ENCODE results near the gene CHRNA1.

The CHRNA1 gene

DNA sequence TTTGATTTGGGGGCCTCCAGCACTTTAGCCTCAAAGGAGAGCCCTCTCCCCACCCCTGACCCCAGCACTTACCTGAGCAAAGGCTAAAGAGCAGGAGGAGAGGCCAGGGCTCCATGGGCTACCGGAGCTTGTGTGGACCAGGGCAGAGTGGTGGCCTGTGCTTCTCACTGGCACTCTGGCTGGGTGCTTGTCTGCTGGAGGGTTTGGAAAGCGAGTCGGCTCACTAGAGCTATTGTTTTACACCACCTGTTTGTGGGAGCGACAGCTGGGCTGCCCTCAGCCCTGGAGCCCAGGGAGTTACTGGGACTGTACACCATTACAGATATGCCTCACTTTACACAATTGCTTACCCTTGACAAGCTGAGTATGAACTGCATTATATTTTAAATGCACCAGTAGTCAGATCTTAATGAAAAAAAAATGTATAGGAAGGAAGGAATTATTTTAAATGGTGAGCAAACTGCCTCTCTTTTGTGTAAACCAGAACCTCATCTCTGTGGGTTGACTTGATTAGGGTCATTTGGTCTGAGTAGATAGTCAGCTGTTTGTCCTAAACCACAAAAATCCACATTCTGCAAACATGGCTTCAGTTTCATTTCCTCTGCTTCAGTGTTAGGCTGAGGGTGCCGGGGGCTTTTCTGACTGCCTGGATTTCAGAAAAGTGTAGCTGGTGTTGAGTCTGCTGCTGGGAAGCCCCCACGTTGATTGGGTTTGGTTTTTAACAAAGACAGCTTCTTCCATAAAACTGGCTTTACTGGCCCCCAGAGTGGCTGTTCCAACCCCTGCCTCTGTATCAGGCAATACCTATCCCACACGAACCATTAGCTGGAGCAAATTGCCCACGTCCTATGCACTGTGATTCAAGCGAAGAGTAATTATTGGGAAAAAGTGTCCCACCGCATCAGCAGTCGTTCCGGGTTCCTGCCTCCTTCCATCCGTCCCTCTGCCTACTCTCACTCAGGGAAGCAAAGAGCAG lies at the start of gene CHRNA1:
CHRNA1 (minus strand) TSS at position 193 of the 976 bp plus-strand sequence; CDS start at position 115, 78 bp downstream.
- DNase-seq (ENCODE audit: low read depth in 2 of 2): no peak

DNA sequence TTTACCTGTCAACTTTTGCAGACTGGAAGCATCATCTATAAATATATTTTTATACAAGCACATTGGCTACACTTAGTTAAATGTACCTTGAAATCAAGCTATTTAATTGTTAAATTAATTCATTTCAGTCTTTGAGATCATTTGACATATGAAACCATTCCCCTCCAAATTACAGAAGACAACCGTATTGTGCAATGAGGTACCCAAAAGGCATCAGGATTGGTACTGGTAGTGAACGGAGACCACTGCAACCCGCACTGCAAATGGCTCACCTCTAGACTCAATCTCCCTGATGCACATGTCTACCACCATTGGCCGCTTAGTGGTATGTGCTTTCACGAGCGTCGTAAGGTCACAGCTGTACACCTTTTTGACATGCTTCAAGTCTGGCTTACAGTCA lies 47.8 kb upstream of the CHRNA1 start:
- no peak for DNase-seq (ENCODE audit: low read depth in 2 of 2)

DNA sequence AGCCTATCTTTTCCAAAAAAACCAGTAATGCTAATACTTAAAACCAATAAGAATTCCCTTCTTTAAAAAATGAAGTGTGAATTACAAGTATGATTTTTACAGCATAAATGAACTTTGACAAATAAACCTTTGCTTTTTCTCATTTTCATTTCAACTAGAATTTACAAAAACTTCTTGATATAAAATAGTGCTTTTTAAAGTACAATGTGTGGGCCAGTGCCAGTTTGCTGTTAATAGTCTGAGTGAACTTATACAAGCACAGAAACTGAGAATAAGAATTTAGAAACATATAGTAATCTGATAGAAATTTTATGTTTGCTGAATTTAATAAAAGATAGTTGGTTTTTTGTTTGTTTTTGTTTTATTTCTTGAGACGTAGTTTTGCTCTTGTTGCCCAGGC lies 43.7 kb upstream of the CHRNA1 start:
- no peak for DNase-seq (ENCODE audit: low read depth in 2 of 2)

DNA sequence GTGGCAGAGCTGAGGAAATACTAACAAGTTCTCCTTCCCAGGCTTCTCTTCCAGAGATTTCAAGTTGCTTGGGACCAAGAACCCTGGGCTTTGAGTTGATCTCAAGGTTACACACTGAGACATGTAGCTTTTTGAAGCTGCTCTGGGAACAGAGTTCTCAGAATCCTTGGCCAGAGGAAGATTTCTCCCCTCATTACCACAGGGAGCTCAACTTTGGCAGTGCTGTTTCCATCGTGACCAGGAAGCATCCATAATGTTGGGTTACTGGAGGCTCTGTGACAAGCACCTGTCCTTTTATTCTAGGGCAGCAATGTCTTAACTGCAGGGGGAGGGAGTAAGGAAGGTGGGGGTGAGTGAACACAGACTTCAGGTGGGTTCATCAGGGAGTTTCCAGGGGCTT lies 41.5 kb upstream of the CHRNA1 start:
- no peak for DNase-seq (ENCODE audit: low read depth in 2 of 2)

DNA sequence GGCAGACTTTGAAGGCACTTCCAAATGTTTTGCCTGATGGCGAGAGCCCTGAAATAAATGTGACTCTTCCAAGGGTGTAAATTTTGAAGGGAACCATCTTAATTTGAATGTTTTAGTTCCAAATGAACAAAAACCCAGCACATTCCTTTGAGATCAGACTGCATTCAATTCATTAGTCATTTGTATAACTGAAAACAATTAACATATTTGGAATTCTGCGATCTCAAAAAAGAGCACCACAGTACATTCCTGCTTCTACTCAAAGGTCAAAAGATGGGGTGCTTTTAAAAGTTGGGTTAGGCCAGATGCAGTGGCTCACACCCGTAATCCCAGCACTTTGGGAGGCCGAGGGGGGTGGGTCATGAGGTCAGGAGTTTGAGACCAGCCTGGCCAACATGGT lies 38.2 kb upstream of the CHRNA1 start:
- no peak for DNase-seq (ENCODE audit: low read depth in 2 of 2)

DNA sequence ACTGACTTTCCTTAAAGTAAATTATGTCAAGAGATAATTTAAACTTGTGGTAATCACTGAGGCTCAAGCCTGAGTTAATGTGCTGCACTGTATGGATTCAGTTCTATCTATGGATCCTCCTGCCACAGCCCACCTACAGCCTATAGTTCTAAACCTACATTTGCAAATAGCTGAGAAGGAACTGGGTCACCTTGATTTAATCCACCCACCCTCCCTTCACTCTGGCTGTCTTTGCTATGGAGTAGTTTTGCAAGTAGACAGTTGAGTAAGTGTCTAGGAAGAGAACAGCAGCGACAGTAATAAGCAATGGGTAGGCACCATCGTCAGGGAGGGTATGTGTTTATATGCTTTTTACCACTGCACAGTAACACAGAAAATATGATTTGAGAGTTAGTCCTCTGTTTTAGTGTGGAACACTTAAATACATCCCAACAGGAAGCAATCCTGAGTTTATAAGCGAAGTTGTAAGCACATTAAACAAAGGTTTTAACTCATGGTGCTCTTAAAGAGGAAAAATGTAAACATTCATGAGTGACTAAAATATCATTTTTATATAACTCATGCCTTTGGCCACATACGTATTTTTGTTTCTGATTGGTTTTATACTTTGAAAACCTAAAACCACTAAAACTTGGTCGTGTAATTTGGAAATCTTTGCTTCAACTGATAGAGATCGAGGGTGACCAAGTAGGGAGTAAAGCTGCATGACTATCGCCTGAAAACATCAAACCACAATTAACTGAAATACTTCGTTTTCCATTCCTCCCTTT lies 36.3 kb upstream of the CHRNA1 start:
- DNase-seq (ENCODE audit: low read depth in 2 of 2): no peak

DNA sequence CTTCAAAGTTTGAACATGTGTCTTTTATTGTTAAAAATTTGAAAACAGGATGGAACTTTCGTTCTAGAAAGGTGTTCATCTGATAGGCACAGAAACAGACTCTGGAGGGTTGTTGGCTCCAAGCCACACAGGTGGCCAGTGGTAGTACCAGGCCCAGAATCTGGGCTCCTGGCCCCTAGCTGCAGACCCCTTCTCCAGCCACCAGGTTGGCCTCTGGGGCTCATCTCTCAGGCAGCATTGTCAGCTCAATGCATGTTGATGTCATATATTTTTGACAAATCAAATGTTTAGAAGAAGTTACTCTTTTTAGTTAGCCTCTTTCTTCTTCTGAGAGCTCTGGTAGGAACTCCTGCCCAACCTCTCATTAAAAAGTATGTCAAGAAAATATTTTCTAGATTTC lies 34.5 kb upstream of the CHRNA1 start:
- no peak for DNase-seq (ENCODE audit: low read depth in 2 of 2)

DNA sequence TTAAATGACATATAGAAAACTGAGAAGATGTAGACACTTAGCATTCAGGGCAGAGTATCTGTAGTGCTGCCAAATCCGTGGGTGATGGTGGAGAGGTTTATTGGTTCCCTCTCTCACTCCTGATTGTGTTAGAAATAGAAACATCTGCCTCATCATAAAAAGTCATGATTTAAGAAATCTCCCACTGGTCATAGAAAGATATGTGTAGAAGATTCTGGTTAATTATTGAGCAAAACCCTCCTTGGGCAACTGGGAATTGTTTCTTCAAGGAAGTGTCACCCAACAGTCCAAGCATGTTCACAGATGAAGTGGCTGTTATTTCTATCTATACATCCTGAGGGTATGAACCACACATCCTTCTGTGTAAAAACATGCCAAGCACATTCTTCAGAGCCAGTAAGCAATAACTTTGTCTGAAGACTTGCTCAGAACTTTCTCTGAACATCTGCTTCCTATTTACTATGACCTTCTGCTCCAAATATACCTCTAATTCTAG lies 33.6 kb upstream of the CHRNA1 start:
- DNase-seq (ENCODE audit: low read depth in 2 of 2): no peak

DNA sequence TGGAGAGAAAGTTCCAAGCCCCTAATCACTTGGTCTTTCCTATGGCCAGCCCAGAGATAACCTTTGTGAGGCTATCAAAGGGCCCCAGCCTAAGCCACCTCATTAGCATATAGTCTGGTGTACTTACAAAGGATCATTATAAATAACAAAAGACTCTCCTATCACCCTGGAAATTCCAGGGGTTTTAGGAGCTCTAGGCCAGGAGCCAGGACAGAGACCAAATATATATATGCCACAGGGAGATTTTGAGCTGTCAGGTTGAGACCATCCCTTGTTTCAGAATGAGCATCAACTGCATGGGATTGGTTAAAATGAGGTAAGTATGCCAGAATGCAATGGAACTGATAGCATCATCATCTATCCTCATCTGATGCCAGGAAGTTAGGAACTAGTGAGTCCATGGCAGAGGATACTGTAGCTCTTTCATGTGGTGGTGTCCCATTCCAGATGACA lies 32.1 kb upstream of the CHRNA1 start:
- DNase-seq (ENCODE audit: low read depth in 2 of 2): no peak

DNA sequence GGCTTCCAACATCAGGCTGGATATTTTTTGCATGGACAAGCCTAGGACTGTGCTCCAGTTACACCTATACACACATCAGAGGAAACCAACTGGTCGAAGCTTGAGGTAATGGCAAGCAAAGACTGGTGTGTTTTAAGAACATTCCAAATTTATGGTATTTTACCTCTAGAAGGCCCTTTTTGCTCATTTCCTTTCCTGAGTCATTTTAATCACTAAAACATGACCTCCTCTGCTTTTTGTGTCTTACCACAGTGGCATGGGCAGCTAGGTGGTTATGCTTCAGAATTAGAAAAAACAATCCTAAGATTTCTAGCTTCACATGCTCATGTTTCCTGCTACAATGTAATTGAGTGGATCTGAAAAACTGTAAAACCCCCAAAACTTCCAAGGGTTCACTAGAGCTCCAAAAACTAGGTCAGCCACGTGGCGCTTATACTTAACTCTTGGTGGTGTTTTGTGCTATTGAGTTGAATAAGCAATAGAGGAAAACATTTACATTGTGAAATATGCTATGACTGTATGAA lies 30.6 kb upstream of the CHRNA1 start:
- DNase-seq (ENCODE audit: low read depth in 2 of 2): no peak

DNA sequence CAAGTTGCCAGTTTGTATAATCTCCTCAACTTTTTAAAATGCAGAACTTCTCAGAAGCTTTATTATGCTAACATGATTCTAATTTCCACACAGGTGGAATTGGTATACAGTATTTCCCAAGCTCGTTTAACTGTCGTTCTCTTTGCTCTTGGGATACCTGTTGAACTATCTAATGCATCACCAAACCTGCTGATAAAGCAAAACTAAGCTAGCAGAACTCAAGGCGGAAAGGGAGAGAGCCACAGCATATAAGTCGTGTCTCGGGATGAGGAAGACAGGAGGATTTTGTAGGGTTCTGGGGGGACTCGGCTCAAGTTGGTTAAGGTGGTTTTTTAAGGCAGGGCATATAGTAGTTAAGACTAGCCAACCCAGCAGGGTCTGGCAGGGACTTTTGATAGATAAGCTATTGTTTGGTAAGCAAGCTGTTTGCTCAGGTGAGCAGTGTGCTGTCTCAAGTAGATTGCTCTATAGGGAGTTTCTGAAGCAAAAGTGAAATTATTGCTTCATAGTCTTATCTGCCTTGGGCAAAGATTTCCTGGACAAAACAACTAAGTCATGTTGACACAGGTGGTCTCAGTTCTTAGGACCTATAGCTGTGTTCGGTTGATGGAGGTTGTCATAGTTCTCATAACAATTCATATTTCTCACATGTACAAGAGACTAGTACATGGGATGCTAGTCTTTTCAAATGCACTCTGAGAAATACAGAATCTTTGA lies 28.2 kb upstream of the CHRNA1 start:
- DNase-seq (ENCODE audit: low read depth in 2 of 2): no peak

DNA sequence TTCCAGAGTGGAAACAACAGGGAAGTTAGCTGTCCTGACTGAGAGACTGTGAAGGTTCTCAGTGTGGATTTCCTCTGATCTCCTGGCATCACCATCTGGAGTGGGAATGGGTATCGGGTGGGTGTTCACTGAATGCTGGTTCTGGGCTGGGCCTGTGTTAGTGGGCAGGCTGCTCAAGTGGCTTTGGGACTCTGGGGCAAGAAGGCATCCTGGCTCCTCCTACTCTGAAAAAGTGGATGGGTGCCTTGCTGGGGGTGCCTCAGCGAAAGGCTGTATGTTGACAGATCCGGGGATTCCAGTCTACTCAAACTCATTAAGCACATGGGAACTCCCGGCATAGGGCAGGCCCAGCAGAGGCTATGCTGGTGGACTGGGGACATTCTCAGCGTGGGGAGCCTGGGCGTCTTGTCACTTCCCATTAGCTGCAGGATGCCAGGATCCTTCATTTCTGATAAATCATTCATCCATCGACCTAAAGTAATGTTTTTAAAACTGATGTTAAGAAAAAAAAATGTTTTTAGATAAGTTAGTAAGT lies 27.5 kb upstream of the CHRNA1 start:
- DNase-seq (ENCODE audit: low read depth in 2 of 2): no peak

DNA sequence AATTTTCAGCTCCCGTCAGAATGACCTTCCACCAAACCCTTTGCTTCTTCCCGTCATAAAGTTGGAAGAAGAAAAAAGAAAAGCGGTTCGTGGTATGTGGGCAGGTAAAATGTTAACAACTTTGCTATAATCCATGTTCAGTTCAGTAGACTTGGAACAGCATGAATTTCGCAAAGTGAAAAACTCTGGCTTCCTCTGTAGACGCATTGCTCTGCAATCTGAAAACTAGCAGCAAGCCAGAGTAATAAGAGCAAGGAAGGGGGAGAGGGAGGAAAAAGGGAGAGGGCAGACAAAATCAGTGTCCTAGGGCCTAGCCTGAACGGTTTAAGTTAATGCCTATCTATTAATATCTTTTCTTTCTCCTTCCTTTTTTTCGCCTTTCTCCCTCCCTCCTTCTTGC lies 26.7 kb upstream of the CHRNA1 start:
- no peak for DNase-seq (ENCODE audit: low read depth in 2 of 2)

DNA sequence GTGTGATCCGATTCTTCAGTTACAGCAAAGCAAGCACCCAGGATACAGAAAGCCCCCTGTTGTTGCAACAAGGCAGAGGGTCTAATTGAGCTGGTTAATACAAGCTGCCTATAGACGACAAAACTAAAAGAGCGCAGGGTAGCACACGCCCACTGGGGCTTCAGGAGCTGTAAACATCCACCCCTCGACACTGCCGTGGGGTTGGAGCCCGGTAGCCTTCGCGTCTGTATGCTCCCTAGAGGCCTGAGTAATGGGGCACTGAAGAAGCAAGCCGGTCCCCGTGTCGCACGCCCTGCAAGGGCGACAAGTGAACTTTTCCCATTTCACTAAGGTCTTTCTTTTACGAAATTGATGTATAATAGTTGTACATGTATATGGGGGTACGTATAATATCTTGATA lies 24.7 kb upstream of the CHRNA1 start:
- no peak for DNase-seq (ENCODE audit: low read depth in 2 of 2)

DNA sequence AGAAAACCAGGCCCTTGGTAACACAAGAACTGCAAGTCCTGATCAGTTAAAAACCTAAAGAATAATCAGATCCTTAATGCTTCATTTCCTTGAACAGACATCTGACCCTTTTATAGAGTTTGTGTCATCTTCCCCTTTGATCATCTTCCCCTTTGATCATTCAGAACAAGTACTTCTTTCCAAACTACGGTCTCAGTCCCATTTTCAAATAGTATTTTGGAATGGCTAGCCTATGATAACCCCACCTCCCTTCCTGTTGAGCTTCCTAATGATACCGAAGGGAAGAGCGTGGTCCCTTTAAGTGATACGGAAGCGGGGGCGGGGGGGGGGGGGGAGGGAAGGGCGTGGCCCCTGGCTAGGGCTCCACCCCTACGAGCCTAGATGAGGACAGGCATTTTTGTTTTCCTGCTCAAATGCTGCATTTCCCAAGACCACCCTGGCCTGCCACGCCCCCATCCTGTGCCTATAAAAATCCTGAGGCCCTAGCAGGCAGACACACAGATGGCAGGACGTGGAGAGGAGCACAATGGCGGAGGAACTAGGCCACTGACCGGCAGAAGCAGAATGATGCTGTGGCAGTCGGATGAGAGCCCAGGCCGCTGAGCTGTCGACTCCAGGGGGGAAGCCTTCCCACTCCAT lies 24.1 kb upstream of the CHRNA1 start:
- no peak for DNase-seq (ENCODE audit: low read depth in 2 of 2)

DNA sequence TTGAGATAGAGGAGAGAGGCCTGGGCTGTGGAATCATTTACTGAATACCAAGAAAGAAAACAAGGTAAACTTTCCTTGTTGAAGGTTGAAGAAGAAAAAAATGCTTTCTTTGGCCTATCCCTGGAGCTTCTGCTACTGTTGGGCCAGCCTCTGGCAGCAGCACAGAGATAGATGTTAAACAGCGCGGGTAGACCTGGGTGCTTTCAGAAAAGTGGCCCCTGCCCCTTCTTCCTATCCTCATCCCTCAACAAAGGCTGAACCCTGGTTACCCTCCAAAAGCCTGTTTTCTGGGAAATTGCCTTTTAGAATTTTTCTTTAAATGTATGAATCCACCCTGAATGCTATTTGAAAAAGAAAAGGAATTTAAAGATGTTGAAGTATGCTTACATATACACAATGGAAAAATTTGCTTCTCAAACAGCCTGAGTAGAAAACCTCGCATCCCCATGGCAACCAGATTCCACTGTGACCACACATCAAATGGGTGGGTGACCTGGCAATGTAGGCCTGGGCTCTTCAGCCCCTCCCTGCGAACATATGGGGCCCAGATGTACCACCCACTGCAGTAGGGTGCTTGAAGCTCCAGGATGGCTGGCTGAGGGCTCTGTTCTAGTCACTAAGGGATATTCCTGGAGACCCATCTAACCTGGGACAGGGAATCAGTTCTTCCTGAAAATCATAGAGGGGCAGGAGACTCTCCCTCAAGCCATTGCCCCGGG lies 23.4 kb upstream of the CHRNA1 start:
- no peak for DNase-seq (ENCODE audit: low read depth in 2 of 2)

DNA sequence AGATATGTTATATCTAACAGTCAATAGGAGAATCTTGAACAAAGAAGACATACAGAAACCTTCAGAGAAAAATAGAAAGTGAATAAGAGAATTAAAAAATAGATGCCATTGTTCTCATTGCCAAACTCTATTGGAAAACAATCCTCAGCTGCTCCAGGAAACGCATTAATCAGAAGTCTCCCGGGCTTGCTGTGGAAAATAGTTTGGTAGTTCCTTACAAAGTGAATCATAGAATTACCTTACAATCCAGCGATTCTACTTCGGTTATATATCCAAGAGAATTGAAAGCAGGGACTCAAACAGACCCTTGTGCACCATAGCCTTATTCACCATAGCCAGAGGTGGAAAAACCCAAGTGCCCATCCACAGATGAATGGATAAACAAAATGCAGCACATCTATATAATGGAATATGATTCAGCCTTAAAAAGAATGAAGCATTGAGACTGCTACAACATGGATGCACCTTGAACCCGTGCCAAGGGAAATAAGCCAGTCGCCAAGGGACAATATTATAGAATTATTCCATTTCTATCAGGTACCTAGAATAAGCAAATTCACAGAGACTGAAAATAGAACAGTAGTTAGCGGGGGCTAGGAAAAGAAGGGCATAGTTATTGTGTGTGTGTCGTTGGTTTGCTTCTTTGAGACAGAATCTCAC lies 21.9 kb upstream of the CHRNA1 start:
- DNase-seq (ENCODE audit: low read depth in 2 of 2): no peak

DNA sequence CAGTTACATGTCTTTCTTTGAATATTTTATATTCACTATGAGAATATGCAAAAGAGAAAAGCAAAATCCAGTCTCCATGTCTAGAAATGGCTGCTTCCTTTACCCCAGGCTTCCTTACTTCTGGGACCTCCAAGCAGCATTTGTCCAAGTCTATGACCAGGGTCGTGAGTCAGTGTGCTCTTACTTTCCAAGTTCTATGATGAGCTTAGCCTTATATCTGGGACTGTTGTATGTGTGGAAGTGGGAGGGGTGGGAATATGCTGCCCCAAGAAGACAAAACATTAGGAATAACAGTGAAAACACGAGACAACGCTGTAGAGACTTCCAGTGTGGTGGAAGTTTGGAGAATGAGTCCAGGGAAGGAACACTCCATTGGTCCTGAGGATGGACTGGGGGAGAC lies 21.2 kb upstream of the CHRNA1 start:
- no peak for DNase-seq (ENCODE audit: low read depth in 2 of 2)

DNA sequence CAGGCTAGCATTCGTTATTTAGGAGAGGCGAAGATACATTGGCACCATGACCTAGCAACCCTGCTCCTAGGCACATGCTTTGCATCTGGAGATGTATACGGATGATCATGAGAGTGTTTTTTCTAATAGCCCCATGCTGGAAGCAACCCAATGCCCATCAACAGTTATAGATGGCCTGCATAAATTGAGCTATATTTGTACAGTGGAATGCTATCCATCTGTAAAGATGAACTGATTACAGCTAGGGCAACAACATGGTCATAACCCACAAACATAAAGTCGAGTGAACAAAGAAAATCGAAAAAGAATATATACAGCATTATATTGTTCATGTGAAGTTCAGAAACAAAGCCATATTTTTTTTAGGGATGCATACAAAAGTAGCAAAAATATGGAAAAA lies 20.6 kb upstream of the CHRNA1 start:
- no peak for DNase-seq (ENCODE audit: low read depth in 2 of 2)

DNA sequence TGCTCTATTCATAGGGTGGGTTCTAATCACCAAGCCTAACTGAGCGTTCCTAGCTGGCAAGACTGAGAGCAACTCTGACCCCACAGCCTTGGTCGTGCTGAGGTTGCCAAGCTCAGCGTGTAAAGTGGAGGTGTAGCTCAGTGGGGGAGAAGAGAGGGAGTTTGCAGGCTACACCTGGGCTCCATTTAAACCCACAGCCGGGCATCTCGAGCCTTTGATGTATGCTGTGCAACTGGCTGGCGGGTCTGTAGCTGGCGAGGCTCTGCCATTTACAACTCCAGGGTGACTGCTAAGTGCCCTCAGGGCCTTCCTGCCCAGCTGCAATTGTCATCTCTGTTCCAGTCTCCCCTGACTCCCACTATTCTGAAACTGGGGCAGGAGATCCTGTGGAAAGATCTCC lies 20.0 kb upstream of the CHRNA1 start:
- DNase-seq (ENCODE audit: low read depth in 2 of 2): no peak

Measured in activated CD4-positive, alpha-beta T cell treated with anti-CD3 and anti-CD28 coated beads for 24 hours (primary cell).